ENCODE results near the gene MED8.

GRCh38 chr1:43402089-43402865, 12.7 kb upstream of the MED8 start:
- no peak for TF ChIP-seq CTCF (conservative IDR thresholded peaks at IDR 0.05 in 1 of 2, IDR thresholded peaks at IDR 0.05 in 1 of 2; ENCODE audit: low read depth in 1 of 2, low read length in 2 of 2)
- TF ChIP-seq EZH2 (IDR thresholded peaks at IDR 0.05; ENCODE audit: low read length, missing control alignments) = no peak
